Heart left ventricle (tissue), 16 donors: ENCODE results near the gene PRPF8. TPM values are rescaled to one million over a fixed set of nuclear protein-coding genes. Genes with fewer than 3 reads are reported as not detected.

Experiments
- ATAC-seq, 4 donors: fragments of 200-7000 bp; cut with Tn5 transposase; one replicate each; pipeline ENCODE4 v1.9.1; 2020 to 2022; ENCODE audit warnings: moderate library complexity in 4 of 4, mild to moderate bottlenecking in 3 of 4, moderate number of reproducible peaks in 1 of 4
- DNase-seq, 5 donors: peaks; one replicate each; pipeline ENCODE4 v3.0.0-alpha.2; 2020
- H3K27ac ChIP-seq, 12 donors: fragments of 200-600 bp; sonication (generic) in 4 of 12; one replicate each; pipeline versions ENCODE4 v1.5.0 to v1.8.0; 2016 to 2022; ENCODE audit warnings: mild to moderate bottlenecking in 2 of 12
- H3K27me3 ChIP-seq, 9 donors: fragments of 200-600 bp; sonication (generic) in 2 of 9; one replicate each; pipeline versions ENCODE4 v1.5.1 to v1.8.0; 2016 to 2022; ENCODE audit warnings: mild to moderate bottlenecking in 3 of 9
- H3K36me3 ChIP-seq, 9 donors: fragments of 200-600 bp; sonication (generic) in 2 of 9; one replicate each; pipeline versions ENCODE4 v1.5.0 to v1.8.0; 2018 to 2022; ENCODE audit warnings: mild to moderate bottlenecking in 2 of 9
- H3K4me1 ChIP-seq, 12 donors: fragments of 200-600 bp; sonication (generic) in 4 of 12; one replicate each; pipeline versions ENCODE4 v1.5.0 to v1.8.0; 2016 to 2022; ENCODE audit warnings: mild to moderate bottlenecking in 3 of 12
- H3K4me3 ChIP-seq, 12 donors: fragments of 200-600 bp; sonication (generic) in 4 of 12; one replicate each; pipeline versions ENCODE4 v1.5.0 to v1.8.0; 2017 to 2022; ENCODE audit warnings: mild to moderate bottlenecking in 9 of 12, moderate library complexity in 4 of 12
- H3K9me3 ChIP-seq, 12 donors: fragments of 200-600 bp; sonication (generic) in 4 of 12; one replicate each; pipeline versions ENCODE4 v1.5.0 to v1.8.0; 2016 to 2022; ENCODE audit warnings: mild to moderate bottlenecking in 1 of 12
- POLR2A ChIP-seq, 2 donors: fragments of 450-650 bp; IDR thresholded peaks; one replicate each; pipeline ENCODE4 v1.6.1; 2017; ENCODE audit warnings: antibody characterized with exemption in 2 of 2, mild to moderate bottlenecking in 2 of 2, moderate library complexity in 2 of 2
- WGBS, 4 donors: extraction: QIAGEN DNeasy Blood & Tissue Kit in 2 of 4; methylation state at CpG; one replicate each; pipeline versions ENCODE4 v1.1.5 to v1.1.7; 2013 to 2018; 5-methylcytosine and 5-hydroxymethylcytosine counted together
- intact Hi-C, 10 donors: fragments of 100-400 bp; cut with DNase I; formaldehyde crosslinking; loops; one replicate each; pipeline versions ENCODE4 v1.11.1 to v1.14.2; 2022
- polyA plus RNA-seq, 2 donors: library from polyadenylated mRNA; stranded (reverse); fragments of 200-250 nt; gene quantifications; one replicate each; pipeline ENCODE4 v1.2.3, GENCODE V29; 2013
- total RNA-seq, 9 donors: library from RNA; depleted of rRNA in 2 of 9; stranded (reverse); fragments of >200 nt in 2 of 9; fragmentation: NEBNext Ultra II Directional in 3 of 9; extraction: Animal tissue kit (Norgen Biotek cat#: 25700) in 3 of 9; gene quantifications; one replicate each; pipeline versions ENCODE4 v1.1.0 to v1.2.4, GENCODE V29; 2016 to 2023
- TF ChIP-seq, protein P1 (sequence below), 12 donors: fragments of 200-600 bp; sonication (generic) in 4 of 12; IDR thresholded peaks; one replicate each; pipeline versions ENCODE4 v1.5.0 to v1.8.0; 2018 to 2022; ENCODE audit warnings: antibody characterized with exemption in 12 of 12, mild to moderate bottlenecking in 5 of 12
- donor health status: ischemic (EF 13 %, LVEDD 7.1; RV severe dilation, severe dysfunction).
- donor health status: healthy with polysubstance abuse.
- donor health status: DM: no; HTN: yes; CAD: no.
- donor health status: DM: no; HTN: no; CAD: no.
- donor health status: ischemic (EF 25% LVEDD 6.9; RV normal size, moderate dysfunction).
- donor health status: ischemic (EF 25% LVEDD 5.7; RV mildly dilated, moderate dysfunction).
- donor health status: healthy.
- donor health status: DM: yes; HTN: yes; CAD: no.
- donor health status: ischemic (EF 35%, LVEDD 5.7; RV mildly dilated, moderate dysfunction).
- donor health status: nonischemic (EF 11% LVEDD 7.7; RV severe dilation, severe dysfunction).
- donor health status: DM: yes; HTN: yes; CAD: no.
- donor health status: PGD.
- donor health status: ischemic (EF 29% LVEDD 5.4; RV normal size, mild dysfunction).
- donor health status: nonischemic (EF 23%, LVEDD 6.1; RV moderate dilation, normal function).

PRPF8 gene
- total and polyA plus RNA-seq, 11 donors = 70.1 to 195 (median 145) TPM

DNA sequence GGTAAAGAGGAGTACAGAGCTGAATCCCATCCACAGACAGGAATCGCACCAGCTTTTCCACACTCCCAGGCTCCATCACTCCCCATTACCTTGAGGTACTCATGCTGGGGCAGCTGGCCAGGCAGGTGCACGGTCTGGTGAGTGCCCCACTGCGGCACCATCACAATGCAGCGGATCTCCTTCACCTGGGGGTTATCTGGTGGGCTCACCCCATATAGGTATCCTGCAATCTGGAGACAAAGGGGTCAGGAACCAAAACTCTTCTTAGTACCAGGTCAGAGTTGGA, 33.2 kb downstream of the PRPF8 start:
- peaks cover 14 to 73% (median 65%) of the 10 kb centered on the region in 9 donors for H3K36me3 ChIP-seq
- peak overlapping the region in 2 of 12 donors; percentile 99 to 100 for H3K27ac ChIP-seq
- TF ChIP-seq, protein P1, sequence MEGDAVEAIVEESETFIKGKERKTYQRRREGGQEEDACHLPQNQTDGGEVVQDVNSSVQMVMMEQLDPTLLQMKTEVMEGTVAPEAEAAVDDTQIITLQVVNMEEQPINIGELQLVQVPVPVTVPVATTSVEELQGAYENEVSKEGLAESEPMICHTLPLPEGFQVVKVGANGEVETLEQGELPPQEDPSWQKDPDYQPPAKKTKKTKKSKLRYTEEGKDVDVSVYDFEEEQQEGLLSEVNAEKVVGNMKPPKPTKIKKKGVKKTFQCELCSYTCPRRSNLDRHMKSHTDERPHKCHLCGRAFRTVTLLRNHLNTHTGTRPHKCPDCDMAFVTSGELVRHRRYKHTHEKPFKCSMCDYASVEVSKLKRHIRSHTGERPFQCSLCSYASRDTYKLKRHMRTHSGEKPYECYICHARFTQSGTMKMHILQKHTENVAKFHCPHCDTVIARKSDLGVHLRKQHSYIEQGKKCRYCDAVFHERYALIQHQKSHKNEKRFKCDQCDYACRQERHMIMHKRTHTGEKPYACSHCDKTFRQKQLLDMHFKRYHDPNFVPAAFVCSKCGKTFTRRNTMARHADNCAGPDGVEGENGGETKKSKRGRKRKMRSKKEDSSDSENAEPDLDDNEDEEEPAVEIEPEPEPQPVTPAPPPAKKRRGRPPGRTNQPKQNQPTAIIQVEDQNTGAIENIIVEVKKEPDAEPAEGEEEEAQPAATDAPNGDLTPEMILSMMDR (IDR thresholded peaks at IDR 0.05) = no peak
- TF ChIP-seq POLR2A (IDR thresholded peaks at IDR 0.05) = no peak
- peaks cover 7 to 37% (median 31%) of the 10 kb centered on the region in 12 donors for H3K4me1 ChIP-seq
- WGBS, 4 donors = 87 to 96% (median 95%) methylated on average over 4 of the region's 4 CpGs
- no peak for ATAC-seq
- H3K27me3 ChIP-seq = no peaks in the 10 kb centered on the region
- intact Hi-C loops = loop anchor here in 4 of 10 donors (2.0 to 10.0 kb wide), 4 partner anchors 17 to 376 kb away; partner anchors contain the start of gene RTN4RL1 (in 2 of the 4)
- no peak overlapping the region for H3K4me3 ChIP-seq
- no peaks in the 10 kb centered on the region for H3K9me3 ChIP-seq
- peak in 1 of 5 donors; percentile 25 for DNase-seq

DNA sequence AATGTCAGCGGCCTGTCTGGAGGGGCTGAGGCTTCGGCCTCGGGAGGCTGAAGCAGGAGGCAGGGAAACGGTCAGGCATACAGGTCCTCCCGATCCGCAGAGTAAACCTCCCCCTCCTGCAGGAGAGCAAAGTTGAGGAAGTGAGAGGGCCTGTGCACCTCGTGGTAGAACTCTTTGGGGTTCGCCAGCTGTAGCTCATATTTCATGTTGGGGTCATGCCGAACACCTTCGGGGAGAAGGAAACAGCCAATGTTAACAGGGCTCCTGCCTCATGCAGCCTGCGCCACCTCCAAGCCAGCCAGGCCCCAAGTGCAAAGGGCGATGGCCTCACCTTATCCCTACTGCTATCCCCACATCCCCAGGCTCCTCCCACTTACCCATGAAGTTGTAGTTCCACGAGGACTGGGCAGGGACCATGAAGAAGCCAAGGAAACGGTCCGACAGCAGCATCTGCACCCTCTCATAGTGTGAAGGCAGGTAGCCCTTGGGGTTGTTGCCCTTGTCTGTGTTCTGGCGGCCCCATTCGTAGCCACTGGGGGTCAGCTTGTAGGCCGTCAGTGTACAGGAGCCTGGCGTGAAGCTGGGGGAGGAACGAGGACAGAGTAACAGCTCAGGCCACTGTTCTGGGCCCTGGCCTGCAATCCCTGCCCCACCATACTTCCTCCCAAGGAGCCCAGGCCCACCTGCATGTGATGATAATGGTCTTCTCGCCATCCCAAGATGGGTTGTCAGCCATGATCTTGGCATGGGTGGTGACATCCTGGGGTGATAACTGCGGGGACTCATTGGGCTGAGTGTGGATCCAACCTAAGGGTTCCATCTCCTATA, 33.7 kb downstream of the PRPF8 start:
- Histone ChIP-seq H3K36me3 (peaks cover 11 to 72% (median 64%) of the 10 kb centered on the region in 9 donors), H3K9me3 (no peaks in the 10 kb centered on the region), H3K4me1 (peaks cover 7 to 43% (median 37%) of the 10 kb centered on the region in 12 donors), H3K27me3 (no peaks in the 10 kb centered on the region), H3K4me3 (peak overlapping the region in 1 of 12 donors; percentile 97), H3K27ac (peak overlapping the region; percentile 93 to 100 (median 99))
- TF ChIP-seq, protein P1 (IDR thresholded peaks at IDR 0.05) = no peak
- no peak for TF ChIP-seq POLR2A (IDR thresholded peaks at IDR 0.05)
- DNase-seq (peak in 2 of 5 donors; percentile 33 to 46), ATAC-seq (no peak)
- WGBS, 4 donors = 84 to 86% (median 85%) methylated on average over 18 to 22 of the region's 22 CpGs
- intact Hi-C loops = loop anchor here in 4 of 10 donors (2.0 to 10.0 kb wide), 4 partner anchors 18 to 376 kb away; partner anchors contain the start of gene RTN4RL1 (in 2 of the 4)

DNA sequence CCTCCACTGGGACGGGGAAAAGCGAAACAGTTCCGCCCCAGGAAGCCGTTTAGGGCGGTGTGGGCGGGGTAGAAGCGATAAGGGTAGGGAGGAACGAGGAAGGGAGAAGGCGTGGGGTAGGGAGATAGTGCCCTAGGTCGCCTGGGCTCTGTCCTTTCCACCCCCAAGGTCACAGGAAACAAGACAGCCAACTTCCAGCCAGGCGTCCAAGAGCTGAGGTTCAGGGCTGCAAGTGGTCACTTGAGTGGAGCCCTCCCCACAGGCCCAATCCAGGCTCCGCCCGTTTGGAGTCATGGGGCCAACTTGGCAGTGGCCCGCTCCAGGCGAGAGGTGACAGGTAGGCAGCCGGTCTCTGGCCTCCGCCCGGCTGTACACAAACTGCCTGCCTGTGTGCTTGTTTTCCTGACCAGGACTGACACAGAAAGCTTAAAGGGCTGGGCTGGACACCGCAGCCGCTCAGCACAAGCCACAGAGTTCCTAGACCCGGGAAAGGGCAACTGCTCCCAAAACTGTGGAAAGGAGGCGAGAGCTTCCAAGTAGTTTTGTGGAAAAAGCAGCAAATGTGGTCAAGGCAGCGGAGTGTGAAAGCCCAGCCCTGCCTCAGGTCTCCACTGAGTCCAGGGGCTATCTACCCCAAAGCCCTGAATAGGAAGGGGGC, 34.7 kb downstream of the PRPF8 start, which contains the start of gene RILP:
TSS of gene RILP (minus strand) at position 23 of the 658 bp plus-strand sequence. CDS start 62 bp downstream, outside the sequence.
- H3K36me3 ChIP-seq = peaks cover 10 to 65% (median 54%) of the 10 kb centered on the region in 9 donors
- peak; percentile 72 to 77 (median 74) for ATAC-seq

More for the DNA sequence above, 34.7 kb downstream of the PRPF8 start, which contains the start of gene RILP:
- Histone ChIP-seq H3K4me3 (peak within 1 kb of the TSS; percentile 68 to 99 (median 83)), H3K4me1 (peaks cover 7 to 52% (median 43%) of the 10 kb centered on the region in 12 donors), H3K9me3 (no peaks in the 10 kb centered on the region), H3K27ac (peak within 1 kb of the TSS; percentile 93 to 100 (median 99)), H3K27me3 (no peaks in the 10 kb centered on the region)
- WGBS, 4 donors = 9 to 15% (median 12%) methylated on average over 23 of the region's 23 CpGs
- TF ChIP-seq, protein P1 (IDR thresholded peaks at IDR 0.05) = no peak
- no peak for TF ChIP-seq POLR2A (IDR thresholded peaks at IDR 0.05)
- intact Hi-C loops = loop anchor here in 8 of 10 donors (1.0 to 10.0 kb wide), 10 partner anchors 19 to 393 kb away; partner anchors contain the start of gene RTN4RL1 (in 2 of the 8)
- peak; percentile 87 to 95 (median 90) for DNase-seq
